OCI-LY7 (cell line): ENCODE measurements around the gene CSTF1.

Experiments used
- EZH2phosphoT487 ChIP-seq: fragments of 200-600 bp; sonication (generic); IDR thresholded peaks from 2 replicates; pipeline ENCODE4 v1.6.1; 2018; ENCODE audit warnings: low read depth, borderline replicate concordance, mild to moderate bottlenecking, mixed run types, antibody characterized with exemption, low read length, moderate library complexity, mixed read lengths
- TF ChIP-seq, protein P1 (sequence below): fragments of 200-600 bp; sonication (generic); conservative IDR thresholded peaks from 2 replicates; pipeline ENCODE4 v1.5.1; 2014; ENCODE audit warnings: mild to moderate bottlenecking, antibody characterized with exemption, low read length, moderate library complexity, mixed read lengths

- TF ChIP-seq, protein P1, sequence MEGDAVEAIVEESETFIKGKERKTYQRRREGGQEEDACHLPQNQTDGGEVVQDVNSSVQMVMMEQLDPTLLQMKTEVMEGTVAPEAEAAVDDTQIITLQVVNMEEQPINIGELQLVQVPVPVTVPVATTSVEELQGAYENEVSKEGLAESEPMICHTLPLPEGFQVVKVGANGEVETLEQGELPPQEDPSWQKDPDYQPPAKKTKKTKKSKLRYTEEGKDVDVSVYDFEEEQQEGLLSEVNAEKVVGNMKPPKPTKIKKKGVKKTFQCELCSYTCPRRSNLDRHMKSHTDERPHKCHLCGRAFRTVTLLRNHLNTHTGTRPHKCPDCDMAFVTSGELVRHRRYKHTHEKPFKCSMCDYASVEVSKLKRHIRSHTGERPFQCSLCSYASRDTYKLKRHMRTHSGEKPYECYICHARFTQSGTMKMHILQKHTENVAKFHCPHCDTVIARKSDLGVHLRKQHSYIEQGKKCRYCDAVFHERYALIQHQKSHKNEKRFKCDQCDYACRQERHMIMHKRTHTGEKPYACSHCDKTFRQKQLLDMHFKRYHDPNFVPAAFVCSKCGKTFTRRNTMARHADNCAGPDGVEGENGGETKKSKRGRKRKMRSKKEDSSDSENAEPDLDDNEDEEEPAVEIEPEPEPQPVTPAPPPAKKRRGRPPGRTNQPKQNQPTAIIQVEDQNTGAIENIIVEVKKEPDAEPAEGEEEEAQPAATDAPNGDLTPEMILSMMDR: no peak
- TF ChIP-seq EZH2phosphoT487: no peak
Observed at GRCh38 chr20:56423886-56424285, 31.4 kb downstream of the CSTF1 start.
